Activated CD4-positive, alpha-beta T cell treated with anti-CD3 and anti-CD28 coated beads, Interleukin-2, amount 10 ng/mL, durations not matched to agents 7 days and 5 days (primary cell): ENCODE data around the gene IMPG1. TPM values are rescaled to one million over a fixed set of nuclear protein-coding genes. Genes with fewer than 3 reads are reported as not detected.

Experiments used
- CTCF ChIA-PET: fragments of 350-600 bp; sonication (Branson Sonifier 250); formaldehyde crosslinking; loops from one replicate; lab custom pipeline; 2021; ENCODE audit warnings: antibody characterized with exemption; lab: Charles Lee
- POLR2A ChIA-PET: fragments of 350-600 bp; sonication (Branson Sonifier 250); formaldehyde crosslinking; loops from one replicate; lab custom pipeline; 2021; ENCODE audit warnings: antibody characterized with exemption; lab: Charles Lee
- DNase-seq: peaks from one replicate; pipeline ENCODE4 v3.0.0-alpha.2; 2020
- H3K27ac Mint-ChIP-seq: one replicate; pipeline ENCODE4 v1.8.0; 2021; ENCODE audit warnings: mild to moderate bottlenecking, moderate library complexity, mixed read lengths
- H3K27me3 Mint-ChIP-seq: one replicate; pipeline ENCODE4 v1.8.0; 2021; ENCODE audit warnings: mixed read lengths
- H3K36me3 Mint-ChIP-seq: one replicate; pipeline ENCODE4 v1.8.0; 2021; ENCODE audit warnings: low read depth, mixed read lengths
- H3K4me1 Mint-ChIP-seq: one replicate; pipeline ENCODE4 v1.8.0; 2021; ENCODE audit warnings: mixed read lengths
- H3K4me3 Mint-ChIP-seq: one replicate; pipeline ENCODE4 v1.8.0; 2021; ENCODE audit warnings: mild to moderate bottlenecking, moderate library complexity, mixed read lengths
- H3K9me3 Mint-ChIP-seq: one replicate; pipeline ENCODE4 v1.8.0; 2021; ENCODE audit warnings: mixed read lengths
- total RNA-seq, 2 experiments: library from RNA; stranded (reverse); gene quantifications; one replicate each; pipeline ENCODE4 v1.2.3, GENCODE V29; 2021

Gene IMPG1
- total RNA-seq, 2 experiments from 2014 or later: not detected

DNA sequence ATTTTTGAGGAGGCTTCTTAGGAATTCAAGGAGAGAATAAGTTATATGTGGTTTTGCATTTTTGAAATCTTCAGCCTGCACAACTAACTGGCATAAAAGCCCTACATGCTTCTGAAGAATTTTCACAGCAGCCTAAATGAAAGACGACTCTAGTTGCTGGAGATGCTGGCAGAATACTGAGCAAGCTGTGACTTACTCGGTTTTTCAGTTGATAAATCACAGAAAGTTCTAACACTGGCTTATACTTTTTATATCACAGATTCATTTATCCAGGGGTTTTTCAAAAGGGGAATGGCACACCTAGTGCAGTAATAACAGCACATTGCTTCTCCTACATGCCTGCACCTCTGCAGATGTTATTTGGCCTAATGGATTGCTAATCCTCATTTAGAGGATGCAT, 134.6 kb downstream of the IMPG1 start:
- CTCF ChIA-PET: no interaction called here
- POLR2A ChIA-PET: no interaction called here
- no peak overlapping the region for H3K4me3 Mint-ChIP-seq
- H3K9me3 Mint-ChIP-seq: no peaks in the 10 kb centered on the region
- peaks cover 6% of the 10 kb centered on the region for H3K4me1 Mint-ChIP-seq
- no peak for DNase-seq
- peaks cover 13% of the 10 kb centered on the region for H3K27me3 Mint-ChIP-seq
- no peak overlapping the region for H3K27ac Mint-ChIP-seq
- H3K36me3 Mint-ChIP-seq: no peaks in the 10 kb centered on the region

DNA sequence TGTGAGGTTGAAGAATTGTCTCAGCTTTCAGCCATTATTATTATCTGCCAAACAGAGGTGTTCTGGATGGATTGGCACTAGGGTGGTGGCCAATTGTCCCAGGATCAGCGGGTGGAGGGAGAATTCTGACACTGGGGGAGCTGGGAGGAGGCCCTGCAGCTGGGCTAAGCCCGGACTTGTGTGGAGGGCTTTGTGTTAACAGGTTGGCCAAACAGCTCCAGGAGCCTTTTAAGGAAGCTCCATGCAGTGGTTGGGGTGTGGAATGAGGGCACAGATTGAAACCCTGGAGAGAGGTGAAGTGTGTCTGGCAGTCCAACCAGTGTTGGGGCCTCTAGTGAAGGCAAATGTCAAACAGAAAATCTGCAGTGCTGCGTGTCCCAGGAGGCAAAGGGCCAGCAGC, 135.8 kb downstream of the IMPG1 start:
- Mint-ChIP-seq H3K9me3 (no peaks in the 10 kb centered on the region), H3K4me3 (no peak overlapping the region), H3K36me3 (no peaks in the 10 kb centered on the region), H3K27me3 (peaks cover 13% of the 10 kb centered on the region), H3K27ac (no peak overlapping the region), H3K4me1 (peaks cover 6% of the 10 kb centered on the region)
- ChIA-PET POLR2A (no interaction called here), CTCF (no interaction called here)
- DNase-seq: no peak

DNA sequence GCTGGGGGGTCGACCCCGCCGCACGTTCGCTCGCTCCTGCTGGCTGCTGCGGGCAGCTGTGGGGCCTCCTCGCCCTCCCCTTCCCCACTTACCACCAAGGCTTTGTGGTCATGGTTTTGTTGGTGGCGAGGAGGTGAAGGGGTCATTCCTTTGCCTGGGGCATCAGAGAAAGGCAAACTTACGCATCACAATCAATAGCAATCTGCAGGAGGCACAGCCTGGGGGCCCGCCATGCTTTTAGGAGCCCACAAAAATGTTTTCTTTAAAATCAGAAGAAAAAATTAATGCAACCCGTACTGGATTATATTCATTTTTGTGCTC, 137.0 kb downstream of the IMPG1 start:
- Mint-ChIP-seq H3K36me3 (no peaks in the 10 kb centered on the region), H3K27ac (no peak overlapping the region), H3K9me3 (no peaks in the 10 kb centered on the region), H3K4me3 (no peak overlapping the region), H3K4me1 (peaks cover 6% of the 10 kb centered on the region), H3K27me3 (peaks cover 13% of the 10 kb centered on the region)
- no peak for DNase-seq
- ChIA-PET CTCF (interaction anchor here (0.9 kb wide), 1 partner anchor 13 kb away, joined by 3 read pairs; no protein-coding TSS in a partner anchor), POLR2A (no interaction called here)

DNA sequence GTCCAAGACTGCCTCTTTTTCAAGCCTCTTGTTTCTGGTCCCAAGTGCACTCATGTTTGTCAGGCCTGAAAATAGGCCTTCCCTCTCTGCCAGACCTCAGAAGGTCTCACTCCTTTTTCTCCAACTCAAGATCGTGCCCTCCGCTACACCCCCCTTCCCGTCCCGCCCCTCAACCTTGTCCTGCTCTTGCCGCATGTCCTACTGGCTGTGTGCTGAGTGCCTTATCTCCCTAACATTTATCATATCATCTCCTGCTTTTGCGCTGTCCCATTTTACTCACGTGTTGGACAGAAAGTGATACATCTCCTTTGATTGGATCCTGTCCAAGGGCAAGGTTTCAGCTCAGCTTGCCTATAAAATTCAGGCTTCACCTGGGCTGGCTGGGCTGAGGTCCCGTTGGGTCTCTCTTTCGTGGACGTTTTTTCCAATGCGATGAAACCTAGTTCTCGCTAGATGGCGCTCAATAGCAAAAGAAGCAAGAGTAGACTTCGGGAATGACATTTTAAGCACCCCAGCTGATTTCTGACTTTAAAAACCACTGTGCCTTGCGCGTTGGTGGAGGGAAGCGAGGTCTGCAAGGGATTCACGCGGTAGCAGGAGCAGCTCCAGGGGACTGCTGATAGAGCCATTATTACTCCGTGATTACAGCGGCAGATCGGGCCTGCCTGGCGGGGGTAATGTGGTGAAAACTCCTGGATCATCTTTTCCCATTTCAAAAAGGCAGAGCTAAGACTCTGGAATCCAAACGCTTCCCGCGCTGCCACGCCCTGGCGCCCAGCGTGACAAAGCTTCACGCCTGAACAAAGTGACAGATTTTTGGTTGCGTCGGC, 137.6 kb downstream of the IMPG1 start:
- Mint-ChIP-seq H3K4me3 (no peak overlapping the region), H3K36me3 (no peaks in the 10 kb centered on the region), H3K27ac (no peak overlapping the region), H3K9me3 (no peaks in the 10 kb centered on the region), H3K27me3 (peaks cover 13% of the 10 kb centered on the region), H3K4me1 (peaks cover 6% of the 10 kb centered on the region)
- DNase-seq: peak; percentile 38
- CTCF ChIA-PET: interaction anchor here (0.9 kb wide), 1 partner anchor 14 kb away, joined by 3 read pairs; no protein-coding TSS in a partner anchor
- POLR2A ChIA-PET: no interaction called here

DNA sequence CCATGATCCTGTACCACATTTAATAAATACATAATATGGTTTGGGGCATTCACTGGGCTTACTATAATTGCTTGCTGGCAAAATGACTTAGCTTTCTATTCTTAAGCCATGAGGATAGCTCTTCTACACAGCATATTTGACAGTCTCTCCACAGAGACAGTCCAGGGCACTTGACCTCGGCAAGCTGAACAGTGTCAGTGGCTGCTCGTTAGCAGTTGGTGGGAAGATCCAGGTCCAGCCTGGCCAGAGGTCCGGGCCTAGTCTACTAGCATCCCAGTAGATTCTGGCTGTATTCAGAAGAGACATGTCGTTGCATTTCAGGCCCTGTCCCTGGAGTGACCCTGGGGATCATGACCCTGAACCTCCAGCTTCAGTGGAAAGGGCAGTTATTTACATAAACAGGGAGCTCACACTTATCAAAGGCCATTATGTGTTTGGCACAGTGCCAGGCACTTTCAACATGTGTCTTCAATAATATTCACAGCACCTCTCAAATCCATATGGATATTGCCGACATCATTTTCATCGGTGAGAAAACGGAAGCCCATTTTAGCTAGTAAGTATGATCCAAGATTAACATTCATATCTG, 139.0 kb downstream of the IMPG1 start:
- no peaks in the 10 kb centered on the region for H3K9me3 Mint-ChIP-seq
- peaks cover 6% of the 10 kb centered on the region for H3K4me1 Mint-ChIP-seq
- no peak for DNase-seq
- no peak overlapping the region for H3K4me3 Mint-ChIP-seq
- no peak overlapping the region for H3K27ac Mint-ChIP-seq
- H3K36me3 Mint-ChIP-seq: no peaks in the 10 kb centered on the region
- CTCF ChIA-PET: no interaction called here
- H3K27me3 Mint-ChIP-seq: peaks cover 13% of the 10 kb centered on the region
- POLR2A ChIA-PET: no interaction called here

DNA sequence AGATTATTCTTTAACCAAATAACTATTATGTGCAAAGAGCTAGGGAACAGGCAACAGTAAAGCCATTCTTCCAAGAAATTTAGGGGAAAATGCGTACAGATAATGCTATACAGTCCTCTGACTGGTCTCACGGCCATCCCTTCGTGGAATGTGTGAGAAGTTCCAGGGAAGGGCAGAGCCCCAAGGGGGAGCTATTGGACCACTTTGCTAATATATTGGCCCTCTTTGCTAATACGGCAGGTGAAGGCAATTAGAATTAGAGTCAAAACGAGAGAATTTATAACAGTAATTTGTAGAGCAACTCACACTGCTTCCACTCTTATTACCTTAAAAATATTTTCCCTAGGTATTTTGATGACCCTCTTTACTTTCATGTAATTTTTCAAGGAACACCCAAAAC, 140.4 kb downstream of the IMPG1 start:
- Mint-ChIP-seq H3K9me3 (no peaks in the 10 kb centered on the region), H3K4me3 (no peak overlapping the region), H3K27me3 (peaks cover 12% of the 10 kb centered on the region), H3K27ac (no peak overlapping the region), H3K4me1 (peaks cover 6% of the 10 kb centered on the region), H3K36me3 (no peaks in the 10 kb centered on the region)
- DNase-seq: no peak
- CTCF ChIA-PET: interaction anchor here (1.0 kb wide), 1 partner anchor 39 kb away, joined by 3 read pairs; no protein-coding TSS in a partner anchor
- POLR2A ChIA-PET: no interaction called here

DNA sequence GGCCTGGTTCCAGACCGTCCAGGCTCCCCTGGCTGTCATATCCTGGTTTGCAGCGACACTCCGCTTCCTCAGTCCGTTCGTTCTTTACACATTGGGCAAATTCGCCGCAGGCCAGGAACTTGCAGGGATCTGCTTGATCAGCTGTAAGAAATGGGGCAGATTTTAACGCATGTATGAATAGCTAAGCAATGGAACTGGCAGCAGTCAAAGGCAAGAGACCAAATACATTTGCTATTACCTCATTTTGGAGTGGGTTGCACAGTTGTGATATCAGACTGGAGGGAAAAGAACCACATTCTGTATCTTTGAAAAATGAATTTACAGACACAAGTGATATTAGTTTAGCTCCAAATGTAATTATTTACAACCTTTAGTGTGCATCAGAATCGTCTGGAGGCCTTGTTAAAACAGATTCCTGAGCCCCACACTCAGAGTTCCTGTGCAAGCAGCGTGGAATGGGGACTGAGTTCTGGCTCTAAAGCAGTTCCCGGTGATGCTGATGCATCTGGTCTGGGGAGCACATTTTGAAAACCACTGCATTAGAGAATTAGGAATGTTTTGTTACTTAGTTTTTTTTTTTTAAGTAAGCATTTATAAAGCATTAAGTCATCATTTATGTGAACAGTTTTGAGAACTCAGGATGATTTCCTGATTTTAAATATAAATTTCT, 141.3 kb downstream of the IMPG1 start:
- ChIA-PET CTCF (interaction anchor here (1.0 kb wide), 1 partner anchor 38 kb away, joined by 3 read pairs; no protein-coding TSS in a partner anchor), POLR2A (no interaction called here)
- Mint-ChIP-seq H3K27ac (no peak overlapping the region), H3K27me3 (peaks cover 10% of the 10 kb centered on the region), H3K9me3 (no peaks in the 10 kb centered on the region), H3K4me1 (peaks cover 6% of the 10 kb centered on the region), H3K4me3 (no peak overlapping the region), H3K36me3 (no peaks in the 10 kb centered on the region)
- no peak for DNase-seq

DNA sequence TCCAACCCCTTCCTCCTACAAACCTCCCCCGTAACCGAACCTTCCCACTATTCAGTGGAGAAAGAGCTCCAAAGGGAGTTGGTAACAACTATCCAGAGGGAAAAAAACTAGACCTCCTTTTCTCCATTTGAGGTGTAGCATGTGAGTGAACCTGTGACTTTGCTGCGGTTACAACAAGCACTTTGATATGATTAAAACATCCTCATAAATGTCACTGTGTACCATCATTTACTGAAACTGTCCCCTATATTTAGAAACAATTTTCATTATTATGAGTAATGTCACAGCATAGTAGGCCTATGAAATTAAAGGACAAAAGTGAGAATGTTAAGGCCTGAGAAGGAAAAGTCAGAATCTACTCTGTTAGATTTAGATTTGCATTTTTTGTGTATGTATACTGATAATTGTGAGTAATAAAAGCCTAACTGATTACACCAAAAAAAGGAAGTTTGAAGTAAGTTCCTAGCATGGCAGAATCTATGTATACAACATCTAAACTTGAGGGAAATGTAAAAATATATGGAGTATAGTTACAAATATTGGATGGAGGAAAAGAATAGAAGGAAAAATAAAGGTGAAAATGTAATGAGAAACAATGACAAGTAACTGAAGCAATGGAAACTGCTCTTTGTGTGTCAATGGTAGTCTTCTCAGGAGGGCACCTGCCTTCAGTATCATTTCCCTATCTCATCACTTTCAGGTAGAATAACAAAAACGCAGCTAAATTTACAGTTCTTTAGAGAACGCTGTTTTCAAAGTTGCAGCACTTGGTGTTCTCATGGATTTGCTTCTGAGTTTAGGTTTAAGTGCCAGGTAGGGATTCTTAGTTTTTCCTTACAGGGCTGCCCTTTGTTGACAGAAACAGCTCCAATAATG, 145.9 kb downstream of the IMPG1 start:
- H3K27me3 Mint-ChIP-seq: no peaks in the 10 kb centered on the region
- no peak for DNase-seq
- H3K36me3 Mint-ChIP-seq: no peaks in the 10 kb centered on the region
- ChIA-PET CTCF (no interaction called here), POLR2A (no interaction called here)
- H3K4me3 Mint-ChIP-seq: no peak overlapping the region
- H3K9me3 Mint-ChIP-seq: no peaks in the 10 kb centered on the region
- no peaks in the 10 kb centered on the region for H3K4me1 Mint-ChIP-seq
- no peak overlapping the region for H3K27ac Mint-ChIP-seq

DNA sequence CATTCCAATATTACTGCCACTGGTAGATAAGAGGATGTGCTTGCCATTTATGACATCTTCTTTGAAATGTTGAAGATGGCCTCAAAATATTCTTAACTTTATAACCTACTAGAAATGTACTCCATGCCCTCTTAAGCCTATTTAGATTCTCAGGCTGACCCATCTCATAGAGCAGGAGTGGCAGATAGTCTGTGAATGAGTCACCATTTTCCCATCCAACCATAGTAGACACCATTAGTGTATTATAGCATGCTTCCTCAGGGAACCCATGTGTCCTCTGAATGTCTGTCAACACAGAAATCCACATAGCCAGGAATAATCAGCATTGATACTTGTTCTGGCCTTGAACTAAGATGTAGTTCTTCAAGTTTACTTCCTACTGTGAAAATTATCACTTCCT, 150.2 kb downstream of the IMPG1 start:
- H3K9me3 Mint-ChIP-seq: no peaks in the 10 kb centered on the region
- DNase-seq: no peak
- ChIA-PET POLR2A (no interaction called here), CTCF (no interaction called here)
- H3K27ac Mint-ChIP-seq: no peak overlapping the region
- H3K4me1 Mint-ChIP-seq: no peaks in the 10 kb centered on the region
- H3K27me3 Mint-ChIP-seq: no peaks in the 10 kb centered on the region
- no peaks in the 10 kb centered on the region for H3K36me3 Mint-ChIP-seq
- no peak overlapping the region for H3K4me3 Mint-ChIP-seq

DNA sequence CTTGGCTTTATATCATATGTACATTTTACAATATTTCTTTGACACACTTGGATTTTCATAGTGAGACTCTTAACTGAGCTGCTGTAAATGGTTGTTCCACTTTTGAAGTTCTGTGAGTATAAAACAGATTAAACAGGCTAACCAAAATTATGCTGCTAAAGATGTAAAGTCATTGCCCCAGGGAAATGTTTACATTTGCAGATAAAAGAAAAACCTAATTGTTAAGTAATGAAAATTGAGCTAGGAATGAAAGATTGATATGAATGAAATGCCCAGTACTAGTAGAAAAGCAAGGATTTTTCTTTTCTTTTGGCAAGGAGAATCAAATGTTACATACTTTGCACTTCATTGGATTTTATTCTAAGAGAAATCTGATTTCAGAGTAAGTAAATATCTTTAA, 159.4 kb downstream of the IMPG1 start:
- H3K9me3 Mint-ChIP-seq: no peaks in the 10 kb centered on the region
- H3K36me3 Mint-ChIP-seq: no peaks in the 10 kb centered on the region
- no peak overlapping the region for H3K27ac Mint-ChIP-seq
- H3K4me1 Mint-ChIP-seq: no peaks in the 10 kb centered on the region
- H3K4me3 Mint-ChIP-seq: no peak overlapping the region
- no peak for DNase-seq
- POLR2A ChIA-PET: no interaction called here
- H3K27me3 Mint-ChIP-seq: peaks cover 12% of the 10 kb centered on the region
- CTCF ChIA-PET: no interaction called here

DNA sequence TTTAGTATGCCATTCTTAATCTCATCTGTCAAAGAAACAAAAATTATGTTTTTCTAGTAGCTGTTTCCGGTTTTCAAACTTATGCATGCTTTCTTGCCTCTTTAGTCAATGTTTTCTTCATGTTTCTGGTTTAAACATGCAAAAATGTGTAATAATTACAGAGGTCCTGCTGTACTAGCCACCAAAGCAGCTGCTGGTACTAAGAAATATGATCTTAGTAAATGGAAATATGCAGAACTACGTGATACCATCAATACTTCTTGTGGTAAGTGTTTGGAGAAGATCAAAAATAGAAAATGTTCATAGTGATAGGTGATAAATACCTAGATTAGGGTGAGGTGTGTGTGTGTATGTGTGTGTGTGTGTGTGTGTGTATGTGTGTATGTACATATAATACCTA, 165.0 kb downstream of the IMPG1 start:
- H3K4me3 Mint-ChIP-seq: no peak overlapping the region
- H3K36me3 Mint-ChIP-seq: no peaks in the 10 kb centered on the region
- ChIA-PET POLR2A (no interaction called here), CTCF (interaction anchor here (0.8 kb wide), 1 partner anchor 30 kb away, joined by 3 read pairs; no protein-coding TSS in a partner anchor)
- H3K27me3 Mint-ChIP-seq: peaks cover 5% of the 10 kb centered on the region
- no peak overlapping the region for H3K27ac Mint-ChIP-seq
- no peaks in the 10 kb centered on the region for H3K9me3 Mint-ChIP-seq
- H3K4me1 Mint-ChIP-seq: no peaks in the 10 kb centered on the region
- no peak for DNase-seq

DNA sequence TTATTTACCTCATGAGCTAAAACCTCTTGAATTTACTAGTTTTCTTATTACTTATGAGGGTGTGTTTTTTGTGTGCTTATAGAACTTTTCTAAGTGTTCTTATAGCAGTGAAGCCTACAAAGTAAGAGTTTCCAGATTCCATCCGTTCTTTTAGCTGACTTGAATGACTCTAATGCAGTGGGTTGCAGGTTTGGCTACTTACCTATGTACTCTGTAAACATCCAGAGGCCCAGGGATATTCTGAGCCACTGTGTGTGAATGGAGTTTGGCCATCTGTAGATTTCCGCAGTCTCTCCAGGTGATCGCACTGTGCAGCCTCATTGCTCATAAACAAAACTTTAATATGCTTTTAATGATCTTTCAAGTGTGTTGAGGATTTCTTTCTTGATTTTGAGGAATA, 165.6 kb downstream of the IMPG1 start:
- H3K27ac Mint-ChIP-seq: no peak overlapping the region
- ChIA-PET POLR2A (no interaction called here), CTCF (interaction anchor here (0.8 kb wide), 1 partner anchor 29 kb away, joined by 3 read pairs; no protein-coding TSS in a partner anchor)
- H3K9me3 Mint-ChIP-seq: no peaks in the 10 kb centered on the region
- H3K36me3 Mint-ChIP-seq: no peaks in the 10 kb centered on the region
- no peaks in the 10 kb centered on the region for H3K4me1 Mint-ChIP-seq
- peaks cover 5% of the 10 kb centered on the region for H3K27me3 Mint-ChIP-seq
- no peak overlapping the region for H3K4me3 Mint-ChIP-seq
- DNase-seq: no peak
